HG02973 (cell line): ENCODE results near the gene BLOC1S6.
"Not testable (repeated sequence)": the region's sequence is repeated elsewhere in the genome, so short reads cannot be mapped to it uniquely, and the experiment has no call there.

ENCODE experiments used
- ATAC-seq: cut with Tn5 transposase; IDR thresholded peaks from one replicate; pipeline ENCODE4 v1.9.1; 2021; ENCODE audit warnings: moderate library complexity; ENCODE audit not compliant: unreplicated experiment

Gene BLOC1S6

GRCh38 chr15:45637552-45638033, 50.4 kb downstream of the BLOC1S6 start:
- ATAC-seq = peak; percentile 56

DNA sequence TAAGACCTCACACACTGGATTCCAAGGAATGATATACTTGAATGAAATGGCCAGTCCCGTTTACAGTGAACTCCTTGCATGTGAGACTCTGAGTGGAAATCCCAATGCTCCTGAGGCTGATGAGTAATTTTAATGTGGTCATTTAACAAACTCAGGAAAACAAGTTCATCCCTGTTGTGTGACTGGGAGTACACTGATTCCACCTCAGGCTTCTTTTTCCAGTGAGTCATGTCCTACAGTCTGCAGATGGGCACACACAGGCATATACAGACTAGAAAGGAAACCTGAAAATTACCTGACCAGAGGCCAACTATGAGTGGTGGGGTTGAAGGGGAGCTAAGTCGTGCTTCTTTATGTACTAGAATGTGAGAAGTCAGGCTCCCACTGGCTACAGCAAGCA, 53.4 kb downstream of the BLOC1S6 start:
- no peak for ATAC-seq

DNA sequence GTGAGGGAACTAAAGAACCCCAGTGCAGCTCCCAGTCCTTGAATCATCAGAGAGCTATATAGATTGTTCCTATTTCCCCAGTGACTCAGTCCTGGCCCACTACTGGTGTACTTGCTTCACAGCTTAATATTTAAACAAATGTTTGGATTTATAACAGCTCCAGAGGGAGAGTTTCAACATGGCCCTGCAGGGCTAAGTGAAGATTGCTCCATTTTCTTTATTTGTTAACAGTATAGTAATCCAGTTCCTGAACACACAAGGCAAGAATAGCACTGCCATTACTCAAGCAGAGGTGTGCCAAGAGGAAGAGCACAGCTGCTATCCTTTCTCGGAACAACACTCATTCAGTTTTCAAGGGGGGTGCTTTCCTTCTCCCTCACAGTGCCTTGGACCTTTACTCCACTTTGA, 54.2 kb downstream of the BLOC1S6 start:
- ATAC-seq = no peak

DNA sequence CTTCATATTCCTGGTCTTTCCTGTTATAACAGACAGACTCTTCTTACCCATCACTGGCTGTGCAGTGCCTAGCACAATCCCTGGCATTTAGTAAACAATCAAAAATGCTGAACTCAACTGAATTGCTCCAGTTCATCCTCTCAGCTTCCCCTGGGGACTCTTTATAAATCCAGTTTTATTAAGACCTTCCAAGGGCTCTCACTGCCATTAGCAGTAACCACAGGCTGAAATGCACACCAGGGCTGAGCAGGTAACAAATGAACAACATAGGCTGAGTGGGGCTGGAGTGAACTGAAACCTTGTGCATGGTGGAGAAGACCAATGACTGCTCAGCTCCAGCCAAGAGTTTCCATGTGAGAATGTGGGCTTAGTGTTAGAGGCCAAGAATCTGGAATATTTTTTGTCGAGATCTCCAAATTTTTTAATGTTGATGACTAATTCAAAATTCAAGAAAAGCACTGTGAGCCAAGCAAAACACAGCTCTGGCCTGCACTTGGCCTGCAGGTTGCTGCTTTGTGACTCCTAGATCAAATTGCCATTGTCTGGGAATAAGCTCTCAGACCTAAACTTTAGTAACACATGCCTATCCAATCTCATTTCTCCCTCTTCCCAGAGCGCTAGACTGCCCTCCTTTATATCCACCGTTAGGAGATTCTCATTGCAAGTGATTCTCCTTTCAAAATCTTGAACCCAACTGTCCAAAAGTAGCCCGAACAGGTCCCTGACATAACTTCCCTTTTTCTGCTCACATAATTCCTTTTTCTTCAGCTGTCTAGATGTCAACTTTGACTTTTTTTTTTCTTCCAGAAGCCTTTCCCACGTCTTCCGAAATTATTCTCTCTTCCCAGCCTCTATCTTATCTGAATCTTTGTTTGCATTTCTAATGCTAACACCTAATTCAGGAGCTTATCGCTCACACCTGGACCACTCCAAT, 55.1 kb downstream of the BLOC1S6 start:
- no peak for ATAC-seq

DNA sequence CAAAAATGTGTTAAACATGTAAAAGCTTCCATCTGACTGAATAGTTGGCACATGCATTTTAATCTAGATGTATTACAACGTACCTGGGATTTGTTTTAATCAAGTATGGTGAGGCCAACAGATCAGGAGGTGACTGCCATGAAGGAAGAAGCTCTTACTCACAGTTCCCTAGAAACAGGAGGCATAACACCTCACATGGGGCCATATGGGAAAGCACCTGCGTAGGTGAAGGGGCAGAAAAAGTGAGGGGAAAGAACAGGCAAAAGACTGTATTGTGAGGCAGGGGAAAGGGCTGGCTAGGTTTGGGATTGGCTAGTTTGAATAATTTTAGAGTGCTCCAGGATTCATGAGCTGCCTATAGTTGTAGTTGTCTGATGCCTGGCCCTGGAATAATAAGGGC, 57.3 kb downstream of the BLOC1S6 start:
- no peak for ATAC-seq

GRCh38 chr15:45645026-45645980, 58.1 kb downstream of the BLOC1S6 start:
- no peak for ATAC-seq

- no peak for ATAC-seq
Measured at GRCh38 chr15:45646220-45646619, 59.0 kb downstream of the BLOC1S6 start.

DNA sequence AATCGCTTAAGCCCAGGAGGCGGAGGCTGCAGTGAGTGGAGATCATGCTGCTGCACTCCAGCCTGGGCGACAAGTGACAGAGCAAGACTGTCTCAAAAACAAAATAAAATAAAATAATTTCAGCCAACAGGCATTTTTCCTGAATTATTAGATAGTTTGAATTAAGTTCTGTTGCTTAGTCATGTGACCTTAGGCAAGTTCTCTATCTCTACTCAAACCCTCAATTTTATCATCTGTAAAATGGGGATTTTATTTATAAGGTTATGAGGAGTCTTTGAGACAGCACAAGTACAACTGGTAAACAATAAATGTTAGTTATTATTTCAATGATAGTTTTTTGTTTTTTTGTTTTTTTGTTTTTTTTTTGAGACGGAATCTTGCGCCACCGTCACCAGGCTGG, 60.6 kb downstream of the BLOC1S6 start:
- no peak for ATAC-seq

DNA sequence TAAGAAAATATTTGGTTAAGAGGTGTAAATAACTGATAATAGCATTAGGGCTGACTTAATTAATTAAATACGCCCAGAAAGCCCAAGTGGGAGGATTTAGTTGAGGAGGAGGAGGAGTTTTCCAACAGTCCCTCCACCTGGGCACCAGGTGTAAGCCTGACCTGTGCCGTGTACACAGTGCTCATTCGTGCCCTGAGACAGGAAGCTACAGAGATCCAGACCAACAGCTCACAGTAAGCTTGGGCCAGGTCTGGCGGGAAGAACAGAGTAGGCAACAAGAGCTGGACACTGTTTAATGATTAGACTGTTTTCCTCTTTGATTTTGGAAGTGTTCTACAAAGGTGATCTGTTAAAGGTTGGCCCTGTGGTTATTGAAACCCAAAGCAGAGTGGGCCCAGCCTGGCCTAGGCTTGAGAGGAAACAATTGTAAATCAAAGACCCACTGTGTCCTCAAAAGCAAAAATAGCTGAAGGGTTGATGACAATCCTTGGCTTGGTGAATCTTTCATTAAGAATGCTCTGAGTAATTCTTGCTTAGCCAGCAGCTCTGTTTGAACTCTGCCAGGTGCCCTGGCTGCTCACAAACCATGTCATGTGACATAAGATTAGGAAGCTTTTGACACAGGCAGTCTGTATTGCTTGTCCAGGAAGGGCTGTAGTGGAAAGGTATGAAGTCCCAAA, 61.5 kb downstream of the BLOC1S6 start:
- ATAC-seq = no peak

DNA sequence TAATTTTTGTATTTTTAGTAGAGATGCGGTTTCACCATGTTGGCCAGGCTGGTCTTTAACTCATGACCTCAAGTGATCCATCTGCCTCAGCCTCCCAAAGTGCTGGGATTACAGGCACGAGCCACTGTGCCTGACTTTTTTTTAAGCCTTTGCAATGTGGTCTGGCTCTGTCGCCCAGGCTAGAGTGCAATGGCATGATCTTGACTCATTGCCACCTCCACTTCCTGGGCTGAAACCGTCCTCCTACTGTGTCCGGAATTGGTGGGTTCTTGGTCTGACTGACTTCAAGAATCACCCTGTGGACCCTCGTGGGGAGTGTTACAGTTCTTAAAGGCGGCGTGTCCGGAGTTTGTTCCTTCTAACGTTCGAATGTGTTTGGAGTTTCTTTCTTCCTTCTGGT, 62.8 kb downstream of the BLOC1S6 start:
- ATAC-seq = not testable (repeated sequence)

GRCh38 chr15:45650889-45651525, 63.8 kb downstream of the BLOC1S6 start:
- ATAC-seq = no peak

- ATAC-seq = no peak
Measured at GRCh38 chr15:45653702-45654424, 66.7 kb downstream of the BLOC1S6 start.

- ATAC-seq = no peak
Measured at GRCh38 chr15:45654749-45655148, 67.6 kb downstream of the BLOC1S6 start.

DNA sequence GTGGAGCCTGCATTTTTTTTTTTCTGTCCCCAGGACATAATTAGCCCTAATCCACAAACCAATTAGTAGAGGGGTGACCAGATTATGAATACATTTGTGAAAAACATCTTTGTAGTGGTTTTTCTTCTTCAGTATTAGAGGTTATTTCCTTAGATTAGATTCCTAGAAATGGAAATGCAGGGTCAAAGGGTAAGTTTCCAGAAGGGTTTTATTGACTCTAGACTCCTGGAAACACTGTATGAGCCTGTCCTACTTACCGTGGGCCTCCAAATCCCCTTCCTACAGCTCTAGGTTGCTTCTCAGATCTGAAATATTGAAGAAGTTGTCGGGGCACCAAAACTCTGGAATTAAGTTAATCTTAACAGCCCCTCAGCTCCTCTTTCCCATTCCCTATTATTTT, 70.1 kb downstream of the BLOC1S6 start:
- no peak for ATAC-seq

GRCh38 chr15:45657764-45658545, 70.8 kb downstream of the BLOC1S6 start:
- ATAC-seq = no peak
